ENCODE results near the gene CLTA. TPM values are rescaled to one million over a fixed set of nuclear protein-coding genes. Genes with fewer than 3 reads are reported as not detected.
A peak's percentile ranks its signal among the peaks of the same experiment; 100 is the strongest.

Gene CLTA
- total RNA-seq, 1 experiment from 2014 or later, result 146 TPM

DNA sequence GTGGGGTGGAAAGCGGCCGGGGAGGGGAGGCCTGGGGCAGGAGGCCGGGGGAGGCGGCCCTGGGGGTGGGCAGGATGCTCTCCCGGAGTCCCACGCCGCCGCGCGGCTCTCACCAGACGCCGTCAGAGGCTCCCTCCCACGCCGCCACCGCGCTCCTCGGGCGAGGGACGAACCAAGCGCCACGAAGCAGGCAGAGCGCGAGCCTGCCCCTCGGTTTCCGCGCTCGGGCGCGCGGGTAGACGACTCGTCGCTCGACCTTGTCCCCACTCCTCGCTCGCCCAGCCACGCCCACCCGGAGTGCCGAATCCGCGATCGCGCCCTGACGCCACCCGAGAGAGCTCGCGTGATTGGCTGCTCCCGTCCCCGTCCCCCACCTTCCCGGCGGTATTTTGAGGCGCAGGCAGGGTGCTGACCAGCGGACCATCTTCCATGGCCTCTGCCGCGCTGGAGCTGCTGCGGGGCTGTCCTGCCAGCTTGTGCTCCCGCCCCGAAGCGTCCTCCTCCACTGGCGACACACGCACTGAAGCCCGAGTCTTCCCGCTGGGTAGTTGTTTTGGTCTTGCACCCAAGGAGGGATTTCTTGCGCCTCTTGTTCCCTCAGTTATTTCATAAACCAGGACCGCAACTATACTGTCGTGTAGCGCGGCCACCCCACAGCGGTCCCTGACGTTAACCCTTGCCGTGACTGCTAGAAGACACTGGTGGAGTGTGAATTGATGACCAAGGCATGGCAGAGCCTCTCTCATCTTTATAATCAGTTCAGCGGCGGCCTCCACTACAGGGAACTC is 67.7 kb downstream of the CLTA start, which contains the start of gene GNE:
GNE (minus strand) TSS at position 241 of the 788 bp plus-strand sequence. CDS start 9,093 bp downstream, outside the sequence.
- H3F3A ChIP-seq (ENCODE audit: insufficient read depth, low read depth), result peaks cover 8% of the 10 kb centered on the region; the same call in 1 of the 2 replicates
- H3K79me2 ChIP-seq (ENCODE audit: low read depth), result peaks cover 62% of the 10 kb centered on the region
- TF ChIP-seq, protein P1, sequence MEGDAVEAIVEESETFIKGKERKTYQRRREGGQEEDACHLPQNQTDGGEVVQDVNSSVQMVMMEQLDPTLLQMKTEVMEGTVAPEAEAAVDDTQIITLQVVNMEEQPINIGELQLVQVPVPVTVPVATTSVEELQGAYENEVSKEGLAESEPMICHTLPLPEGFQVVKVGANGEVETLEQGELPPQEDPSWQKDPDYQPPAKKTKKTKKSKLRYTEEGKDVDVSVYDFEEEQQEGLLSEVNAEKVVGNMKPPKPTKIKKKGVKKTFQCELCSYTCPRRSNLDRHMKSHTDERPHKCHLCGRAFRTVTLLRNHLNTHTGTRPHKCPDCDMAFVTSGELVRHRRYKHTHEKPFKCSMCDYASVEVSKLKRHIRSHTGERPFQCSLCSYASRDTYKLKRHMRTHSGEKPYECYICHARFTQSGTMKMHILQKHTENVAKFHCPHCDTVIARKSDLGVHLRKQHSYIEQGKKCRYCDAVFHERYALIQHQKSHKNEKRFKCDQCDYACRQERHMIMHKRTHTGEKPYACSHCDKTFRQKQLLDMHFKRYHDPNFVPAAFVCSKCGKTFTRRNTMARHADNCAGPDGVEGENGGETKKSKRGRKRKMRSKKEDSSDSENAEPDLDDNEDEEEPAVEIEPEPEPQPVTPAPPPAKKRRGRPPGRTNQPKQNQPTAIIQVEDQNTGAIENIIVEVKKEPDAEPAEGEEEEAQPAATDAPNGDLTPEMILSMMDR (conservative IDR thresholded peaks at IDR 0.05), result no peak
- TF ChIP-seq EZH2 (IDR thresholded peaks at IDR 0.05; ENCODE audit: low read depth), result no peak
- H3K27me3 ChIP-seq (ENCODE audit: insufficient read depth, low read depth), result no peaks in the 10 kb centered on the region
- no peak within 1 kb of the TSS for H2AFZ ChIP-seq
- H3K4me1 ChIP-seq (replicated peaks; ENCODE audit: insufficient read depth), result no peaks in the 10 kb centered on the region
- no peak within 1 kb of the TSS for H3K27ac ChIP-seq
- H4K20me1 ChIP-seq (ENCODE audit: insufficient read depth), result peaks cover 3% of the 10 kb centered on the region; the same call in 1 of the 2 replicates
- DNase-seq, result peak in 1 of 2 experiments; percentile 90
- H3K9me3 ChIP-seq (ENCODE audit: insufficient read depth, low read depth), result no peaks in the 10 kb centered on the region
- no peaks in the 10 kb centered on the region for H3K36me3 ChIP-seq (ENCODE audit: low read depth)
- CTCF ChIA-PET, result no interaction called here
- intact Hi-C loops (cut with micrococcal nuclease; ENCODE audit: unreplicated experiment), result no loop called here
- no peaks in the 10 kb centered on the region for H3K9me2 ChIP-seq (ENCODE audit: insufficient read depth)
- no peak within 1 kb of the TSS for H3K4me2 ChIP-seq
- POLR2A ChIA-PET (ENCODE audit: unreplicated experiment), result interaction anchor here (0.6 to 0.9 kb wide), 4 partner anchors 39 to 68 kb away, joined by 3 to 7 read pairs (median 4); no protein-coding TSS in a partner anchor
- TSS peak; percentile 80 for BruUV-seq (replicated peaks)
- no peak within 1 kb of the TSS for H3K4me3 ChIP-seq

- Histone ChIP-seq H3F3A (ENCODE audit: insufficient read depth, low read depth) (peaks cover 8% of the 10 kb centered on the region; the same call in 1 of the 2 replicates), H3K27me3 (ENCODE audit: insufficient read depth, low read depth) (no peaks in the 10 kb centered on the region), H3K36me3 (ENCODE audit: low read depth) (no peaks in the 10 kb centered on the region), H2AFZ (no peak overlapping the region), H3K79me2 (ENCODE audit: low read depth) (peaks cover 63% of the 10 kb centered on the region), H3K27ac (no peak overlapping the region), H3K4me3 (no peak overlapping the region), H3K4me1 (replicated peaks; ENCODE audit: insufficient read depth) (no peaks in the 10 kb centered on the region), H4K20me1 (ENCODE audit: insufficient read depth) (peaks cover 3% of the 10 kb centered on the region; the same call in 1 of the 2 replicates), H3K4me2 (no peak overlapping the region), H3K9me2 (ENCODE audit: insufficient read depth) (no peaks in the 10 kb centered on the region), H3K9me3 (ENCODE audit: insufficient read depth, low read depth) (no peaks in the 10 kb centered on the region)
- DNase-seq, result no peak
- BruUV-seq (replicated peaks), result no TSS peak
- intact Hi-C loops (cut with micrococcal nuclease; ENCODE audit: unreplicated experiment), result no loop called here
- POLR2A ChIA-PET (ENCODE audit: unreplicated experiment), result interaction anchor here (0.6 to 0.9 kb wide), 4 partner anchors 38 to 69 kb away, joined by 3 to 7 read pairs (median 4); no protein-coding TSS in a partner anchor
- no peak for TF ChIP-seq EZH2 (IDR thresholded peaks at IDR 0.05; ENCODE audit: low read depth)
- TF ChIP-seq, protein P1 (conservative IDR thresholded peaks at IDR 0.05), result no peak
- CTCF ChIA-PET, result no interaction called here
These were observed 68.3 kb downstream of the CLTA start for GRCh38 chr9:36258996-36259533.

Other genes starting within 250 kb of the CLTA start
- not detected in 2 replicates for gene OR2S2, start 232.8 kb upstream of the CLTA start, total RNA-seq (2021)
- gene RECK, start 154.0 kb upstream of the CLTA start, total RNA-seq (2021), result 2.1 and 2.5 TPM in 2 replicates
- gene GLIPR2, start 54.2 kb upstream of the CLTA start, total RNA-seq (2021), result 3.9 and 7.7 TPM in 2 replicates
- not detected in 2 replicates for gene CCIN, start 21.5 kb upstream of the CLTA start, total RNA-seq (2021)
- 20.2 and 23.2 TPM in 2 replicates for gene GNE, start 67.5 kb downstream of the CLTA start, total RNA-seq (2021)
- gene RNF38, start 209.3 kb downstream of the CLTA start, total RNA-seq (2021), result 15.2 and 17.5 TPM in 2 replicates

All from PC-9 (cell line).